ENCODE measurements around the gene KHDC1L. TPM values are rescaled to one million over a fixed set of nuclear protein-coding genes. Genes with fewer than 3 reads are reported as not detected.

Gene KHDC1L
- polyA plus RNA-seq, 1 of the 3 experiments (the other 2 are of a cell fraction) = 0.16 TPM

DNA sequence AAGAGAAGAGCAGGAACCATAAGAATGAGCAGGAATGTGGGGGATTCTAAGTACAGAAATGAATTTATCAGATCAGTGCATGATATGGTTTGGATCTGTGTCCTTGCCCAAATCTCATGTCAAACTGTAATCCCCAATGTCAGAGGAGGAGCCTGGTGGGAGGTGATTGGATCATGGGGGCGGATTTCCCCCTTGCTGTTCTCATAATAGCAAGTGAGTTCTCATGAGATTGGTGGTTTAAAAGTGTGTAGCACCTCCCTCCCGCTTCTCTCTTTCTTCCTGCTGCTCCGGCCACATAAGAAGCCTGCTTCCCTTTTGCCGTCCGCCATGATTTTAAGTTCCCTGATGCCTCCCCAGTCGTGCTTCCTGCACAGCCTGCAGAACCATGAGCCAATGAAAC lies 49.2 kb downstream of the KHDC1L start:
- 83% methylated on average over 6 of the region's 6 CpGs for WGBS (ENCODE audit: low lambda C conversion rate)
- ChIA-PET POLR2A (no interaction called here), CTCF (interaction anchor here (0.7 to 0.8 kb wide), 2 partner anchors 13 to 764 kb away, joined by 3 read pairs; no protein-coding TSS in a partner anchor)

More for the DNA sequence above, 49.2 kb downstream of the KHDC1L start:
- H4K20me1 ChIP-seq (ENCODE audit: insufficient read depth) = no peaks in the 10 kb centered on the region
- H3K4me3 ChIP-seq (ENCODE audit: low read depth in 2 of 2, low read length in 1 of 2) = no peak overlapping the region
- no peaks in the 10 kb centered on the region for H3K79me2 ChIP-seq (ENCODE audit: insufficient read depth)
- no peak overlapping the region for H3K27ac ChIP-seq (ENCODE audit: low read depth in 2 of 2, low read length in 1 of 2)
- no peak overlapping the region for H3K9ac ChIP-seq
- no peak for DNase-seq
- H3F3A ChIP-seq (replicated peaks; ENCODE audit: insufficient read depth) = no peaks in the 10 kb centered on the region
- no peak overlapping the region for H3K4me2 ChIP-seq
- peaks cover 0 to 6% of the 10 kb centered on the region in 2 experiments for H3K36me3 ChIP-seq (replicated peaks in 1 of 2; ENCODE audit: control insufficient read depth in 1 of 2, insufficient read depth in 2 of 2, low read length in 1 of 2)
- H3K9me3 ChIP-seq = no peaks in the 10 kb centered on the region
- no peaks in the 10 kb centered on the region for H3K27me3 ChIP-seq (ENCODE audit: insufficient read depth)
- H3K4me1 ChIP-seq (ENCODE audit: control insufficient read depth in 1 of 2, insufficient read depth in 2 of 2, low read depth in 1 of 2, low read length in 1 of 2) = peaks cover 2 to 4% of the 10 kb centered on the region in 2 experiments; a peak in 2 of 4 replicates
- no peak for TF ChIP-seq RXRA (IDR thresholded peaks at IDR 0.05; ENCODE audit: borderline replicate concordance, low read depth)
- TF ChIP-seq EZH2phosphoT487 (IDR thresholded peaks at IDR 0.05; ENCODE audit: borderline replicate concordance, low read depth) = no peak
- TF ChIP-seq, protein P1, sequence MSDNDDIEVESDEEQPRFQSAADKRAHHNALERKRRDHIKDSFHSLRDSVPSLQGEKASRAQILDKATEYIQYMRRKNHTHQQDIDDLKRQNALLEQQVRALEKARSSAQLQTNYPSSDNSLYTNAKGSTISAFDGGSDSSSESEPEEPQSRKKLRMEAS (IDR thresholded peaks at IDR 0.05; ENCODE audit: low read depth) = no peak
- no peak for TF ChIP-seq SIN3A (IDR thresholded peaks at IDR 0.05; ENCODE audit: borderline replicate concordance, low read depth, low read length)
- no peak for TF ChIP-seq GATA2 (CRISPR knock-in tag; IDR thresholded peaks at IDR 0.05)
- TF ChIP-seq FOSL2 (IDR thresholded peaks at IDR 0.05; ENCODE audit: borderline replicate concordance, low read depth) = no peak
- TF ChIP-seq MEF2A (IDR thresholded peaks at IDR 0.05; ENCODE audit: borderline replicate concordance, low read depth) = no peak
- TF ChIP-seq, protein P2, sequence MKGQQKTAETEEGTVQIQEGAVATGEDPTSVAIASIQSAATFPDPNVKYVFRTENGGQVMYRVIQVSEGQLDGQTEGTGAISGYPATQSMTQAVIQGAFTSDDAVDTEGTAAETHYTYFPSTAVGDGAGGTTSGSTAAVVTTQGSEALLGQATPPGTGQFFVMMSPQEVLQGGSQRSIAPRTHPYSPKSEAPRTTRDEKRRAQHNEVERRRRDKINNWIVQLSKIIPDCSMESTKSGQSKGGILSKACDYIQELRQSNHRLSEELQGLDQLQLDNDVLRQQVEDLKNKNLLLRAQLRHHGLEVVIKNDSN (IDR thresholded peaks at IDR 0.05; ENCODE audit: borderline replicate concordance, low read depth) = no peak
- TF ChIP-seq NRF1 (IDR thresholded peaks at IDR 0.05; ENCODE audit: low read depth, low read length) = no peak
- TF ChIP-seq EP300 (IDR thresholded peaks at IDR 0.05; ENCODE audit: borderline replicate concordance in 1 of 2, low read depth in 1 of 2, low read length in 1 of 2) = no peak
- TF ChIP-seq RCOR1 (IDR thresholded peaks at IDR 0.05; ENCODE audit: low read length) = no peak
- TF ChIP-seq, protein P3, sequence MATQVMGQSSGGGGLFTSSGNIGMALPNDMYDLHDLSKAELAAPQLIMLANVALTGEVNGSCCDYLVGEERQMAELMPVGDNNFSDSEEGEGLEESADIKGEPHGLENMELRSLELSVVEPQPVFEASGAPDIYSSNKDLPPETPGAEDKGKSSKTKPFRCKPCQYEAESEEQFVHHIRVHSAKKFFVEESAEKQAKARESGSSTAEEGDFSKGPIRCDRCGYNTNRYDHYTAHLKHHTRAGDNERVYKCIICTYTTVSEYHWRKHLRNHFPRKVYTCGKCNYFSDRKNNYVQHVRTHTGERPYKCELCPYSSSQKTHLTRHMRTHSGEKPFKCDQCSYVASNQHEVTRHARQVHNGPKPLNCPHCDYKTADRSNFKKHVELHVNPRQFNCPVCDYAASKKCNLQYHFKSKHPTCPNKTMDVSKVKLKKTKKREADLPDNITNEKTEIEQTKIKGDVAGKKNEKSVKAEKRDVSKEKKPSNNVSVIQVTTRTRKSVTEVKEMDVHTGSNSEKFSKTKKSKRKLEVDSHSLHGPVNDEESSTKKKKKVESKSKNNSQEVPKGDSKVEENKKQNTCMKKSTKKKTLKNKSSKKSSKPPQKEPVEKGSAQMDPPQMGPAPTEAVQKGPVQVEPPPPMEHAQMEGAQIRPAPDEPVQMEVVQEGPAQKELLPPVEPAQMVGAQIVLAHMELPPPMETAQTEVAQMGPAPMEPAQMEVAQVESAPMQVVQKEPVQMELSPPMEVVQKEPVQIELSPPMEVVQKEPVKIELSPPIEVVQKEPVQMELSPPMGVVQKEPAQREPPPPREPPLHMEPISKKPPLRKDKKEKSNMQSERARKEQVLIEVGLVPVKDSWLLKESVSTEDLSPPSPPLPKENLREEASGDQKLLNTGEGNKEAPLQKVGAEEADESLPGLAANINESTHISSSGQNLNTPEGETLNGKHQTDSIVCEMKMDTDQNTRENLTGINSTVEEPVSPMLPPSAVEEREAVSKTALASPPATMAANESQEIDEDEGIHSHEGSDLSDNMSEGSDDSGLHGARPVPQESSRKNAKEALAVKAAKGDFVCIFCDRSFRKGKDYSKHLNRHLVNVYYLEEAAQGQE (IDR thresholded peaks at IDR 0.05; ENCODE audit: low read depth, low read length) = no peak
- TF ChIP-seq TCF12 (IDR thresholded peaks at IDR 0.05) = no peak
- TF ChIP-seq MXI1 (IDR thresholded peaks at IDR 0.05; ENCODE audit: low read depth, low read length) = no peak
- TF ChIP-seq, protein P4, sequence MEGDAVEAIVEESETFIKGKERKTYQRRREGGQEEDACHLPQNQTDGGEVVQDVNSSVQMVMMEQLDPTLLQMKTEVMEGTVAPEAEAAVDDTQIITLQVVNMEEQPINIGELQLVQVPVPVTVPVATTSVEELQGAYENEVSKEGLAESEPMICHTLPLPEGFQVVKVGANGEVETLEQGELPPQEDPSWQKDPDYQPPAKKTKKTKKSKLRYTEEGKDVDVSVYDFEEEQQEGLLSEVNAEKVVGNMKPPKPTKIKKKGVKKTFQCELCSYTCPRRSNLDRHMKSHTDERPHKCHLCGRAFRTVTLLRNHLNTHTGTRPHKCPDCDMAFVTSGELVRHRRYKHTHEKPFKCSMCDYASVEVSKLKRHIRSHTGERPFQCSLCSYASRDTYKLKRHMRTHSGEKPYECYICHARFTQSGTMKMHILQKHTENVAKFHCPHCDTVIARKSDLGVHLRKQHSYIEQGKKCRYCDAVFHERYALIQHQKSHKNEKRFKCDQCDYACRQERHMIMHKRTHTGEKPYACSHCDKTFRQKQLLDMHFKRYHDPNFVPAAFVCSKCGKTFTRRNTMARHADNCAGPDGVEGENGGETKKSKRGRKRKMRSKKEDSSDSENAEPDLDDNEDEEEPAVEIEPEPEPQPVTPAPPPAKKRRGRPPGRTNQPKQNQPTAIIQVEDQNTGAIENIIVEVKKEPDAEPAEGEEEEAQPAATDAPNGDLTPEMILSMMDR (IDR thresholded peaks at IDR 0.05) = no peak
- TF ChIP-seq, protein P5, sequence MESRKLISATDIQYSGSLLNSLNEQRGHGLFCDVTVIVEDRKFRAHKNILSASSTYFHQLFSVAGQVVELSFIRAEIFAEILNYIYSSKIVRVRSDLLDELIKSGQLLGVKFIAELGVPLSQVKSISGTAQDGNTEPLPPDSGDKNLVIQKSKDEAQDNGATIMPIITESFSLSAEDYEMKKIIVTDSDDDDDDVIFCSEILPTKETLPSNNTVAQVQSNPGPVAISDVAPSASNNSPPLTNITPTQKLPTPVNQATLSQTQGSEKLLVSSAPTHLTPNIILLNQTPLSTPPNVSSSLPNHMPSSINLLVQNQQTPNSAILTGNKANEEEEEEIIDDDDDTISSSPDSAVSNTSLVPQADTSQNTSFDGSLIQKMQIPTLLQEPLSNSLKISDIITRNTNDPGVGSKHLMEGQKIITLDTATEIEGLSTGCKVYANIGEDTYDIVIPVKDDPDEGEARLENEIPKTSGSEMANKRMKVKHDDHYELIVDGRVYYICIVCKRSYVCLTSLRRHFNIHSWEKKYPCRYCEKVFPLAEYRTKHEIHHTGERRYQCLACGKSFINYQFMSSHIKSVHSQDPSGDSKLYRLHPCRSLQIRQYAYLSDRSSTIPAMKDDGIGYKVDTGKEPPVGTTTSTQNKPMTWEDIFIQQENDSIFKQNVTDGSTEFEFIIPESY (IDR thresholded peaks at IDR 0.05; ENCODE audit: borderline replicate concordance, low read depth) = no peak
- TF ChIP-seq TEAD4 (IDR thresholded peaks at IDR 0.05; ENCODE audit: borderline replicate concordance, insufficient read depth) = no peak
- TF ChIP-seq SMC3 (IDR thresholded peaks at IDR 0.05; ENCODE audit: low read depth, low read length) = no peak
- no peak for TF ChIP-seq CHD2 (IDR thresholded peaks at IDR 0.05; ENCODE audit: low read length, partially characterized antibody)
- H3K9me2 ChIP-seq = no peaks in the 10 kb centered on the region
- H2AFZ ChIP-seq (ENCODE audit: low read depth) = no peak overlapping the region
